Stimulated activated CD4-positive, alpha-beta T cell treated with anti-CD3 and anti-CD28 coated beads, Interleukin-12 subunit alpha, Interleukin-12 subunit beta, amount 100 ng/mL, for 24 hours (primary cell): Measurements from ENCODE around the gene TDP2.
A peak's percentile ranks its signal among the peaks of the same experiment; 100 is the strongest.

Experiments
- DNase-seq, 2 experiments: peaks; one replicate each; pipeline ENCODE4 v3.0.0-alpha.2; 2020; ENCODE audit warnings: low read depth in 2 of 2

Gene TDP2

GRCh38 chr6:24666641-24667377 is at the start of gene TDP2, which contains the start of gene ACOT13:
Gene TDP2, minus strand, starts transcription at chr6:24666899. Its CDS starts 37 bp downstream, at chr6:24666862.
Gene ACOT13, plus strand, starts transcription at chr6:24667077. Its CDS starts 187 bp downstream, at chr6:24667264.
- DNase-seq, result peak; percentile 92 to 93

- DNase-seq, result no peak
These were observed 44.0 kb upstream of the TDP2 start for GRCh38 chr6:24710519-24711303.

DNA sequence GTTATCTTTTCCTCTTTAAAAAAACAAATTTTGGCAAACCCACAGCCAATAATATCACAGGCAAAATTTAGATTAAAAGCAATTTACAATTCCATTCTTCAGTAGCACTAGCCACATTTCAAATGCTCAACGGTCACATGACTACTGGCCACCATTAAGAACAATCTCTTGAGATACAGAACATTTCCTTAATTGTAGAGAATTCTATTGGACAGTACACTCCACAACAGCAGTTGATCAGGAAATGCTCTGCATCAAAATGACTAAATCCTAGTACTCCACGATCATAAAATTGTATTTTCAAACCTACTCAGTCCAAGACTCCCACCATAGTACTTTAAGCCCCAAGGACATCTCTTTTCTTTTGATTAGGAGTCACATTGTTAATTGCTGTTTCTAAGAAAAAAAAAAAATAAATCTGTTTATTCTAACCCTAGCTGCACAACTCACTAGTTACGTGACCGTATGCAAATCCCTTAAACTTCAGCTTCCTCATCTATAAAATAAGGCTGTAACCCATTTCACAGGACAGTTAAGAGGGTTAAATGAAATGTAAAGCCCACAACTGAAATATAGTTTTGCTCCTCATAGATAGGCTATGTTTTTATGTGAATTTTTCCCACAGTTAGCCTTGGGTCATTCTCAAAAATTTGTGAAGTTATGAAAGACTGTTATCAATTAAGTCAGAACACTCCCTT is 42.5 kb upstream of the TDP2 start:
- no peak for DNase-seq

DNA sequence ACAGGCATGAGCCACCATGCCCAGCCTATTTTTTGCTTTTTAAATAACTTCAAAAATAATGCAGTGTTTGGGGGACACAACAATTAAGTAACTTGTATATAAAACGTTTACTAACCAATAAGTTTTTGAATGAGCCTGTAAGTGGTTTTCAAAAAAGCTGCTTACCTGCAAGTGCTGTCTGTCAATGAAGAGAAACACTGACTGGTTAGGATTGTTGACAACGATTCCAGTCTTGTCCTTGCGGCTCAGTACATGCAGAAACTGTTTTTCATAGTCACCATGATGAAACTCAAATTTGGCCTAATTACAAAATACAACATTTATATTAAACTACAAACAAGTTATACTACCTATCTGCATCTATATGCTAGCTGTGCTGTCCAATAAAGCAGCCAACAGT is 41.9 kb upstream of the TDP2 start:
- no peak for DNase-seq

- no peak for DNase-seq
These were observed 37.8 kb upstream of the TDP2 start for GRCh38 chr6:24704468-24704867.

GRCh38 chr6:24702720-24703282 is 36.1 kb upstream of the TDP2 start:
- no peak for DNase-seq

- DNase-seq, result no peak
These were observed 33.0 kb upstream of the TDP2 start for GRCh38 chr6:24699521-24700359.

GRCh38 chr6:24696097-24696496 is 29.4 kb upstream of the TDP2 start:
- DNase-seq, result no peak

DNA sequence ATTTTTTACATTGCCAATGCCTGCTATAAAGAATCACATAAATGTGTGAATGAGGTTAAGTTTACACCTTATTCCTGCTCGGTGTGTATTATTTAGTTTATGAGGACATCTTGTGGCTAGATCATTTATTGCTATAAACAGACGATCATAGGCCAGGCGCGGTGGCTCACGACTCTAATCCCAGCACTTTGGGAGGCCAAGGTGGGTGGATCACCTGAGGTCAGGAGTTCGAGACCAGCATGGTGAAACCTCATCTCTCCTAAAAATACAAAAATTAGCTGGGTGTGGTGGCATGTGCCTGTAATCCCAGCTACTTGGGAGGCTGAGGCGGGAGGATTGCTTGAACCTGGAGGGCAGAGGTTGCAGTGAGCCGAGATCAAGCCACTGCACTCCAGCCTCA is 28.9 kb upstream of the TDP2 start:
- peak in 1 of 2 experiments; percentile 21 for DNase-seq

DNA sequence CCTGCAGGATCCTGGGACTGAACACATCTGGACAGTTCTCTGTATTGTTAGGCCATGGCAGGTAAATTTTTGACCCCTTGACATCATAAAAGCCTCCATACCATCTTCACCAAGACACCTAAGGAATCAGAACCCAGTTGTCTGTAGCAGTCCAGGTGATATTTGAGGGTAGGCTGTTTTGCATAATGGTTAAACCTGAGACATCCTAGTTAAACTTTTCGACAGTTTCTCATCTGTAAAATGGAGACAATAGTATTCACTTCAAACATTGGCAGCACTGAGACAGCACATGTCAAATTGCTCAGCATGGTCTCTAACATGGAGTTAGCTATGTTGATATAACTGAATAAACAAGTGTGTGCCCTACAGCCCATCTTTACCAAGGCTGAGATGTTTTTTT is 27.5 kb upstream of the TDP2 start:
- DNase-seq, result no peak

- no peak for DNase-seq
These were observed 26.3 kb upstream of the TDP2 start for GRCh38 chr6:24692848-24693592.

GRCh38 chr6:24692415-24692814 is 25.7 kb upstream of the TDP2 start:
- DNase-seq, result no peak

- DNase-seq, result no peak
These were observed 25.3 kb upstream of the TDP2 start for GRCh38 chr6:24692003-24692402.

GRCh38 chr6:24691550-24691949 is 24.9 kb upstream of the TDP2 start:
- no peak for DNase-seq

GRCh38 chr6:24690593-24690992 is 23.9 kb upstream of the TDP2 start:
- no peak for DNase-seq

DNA sequence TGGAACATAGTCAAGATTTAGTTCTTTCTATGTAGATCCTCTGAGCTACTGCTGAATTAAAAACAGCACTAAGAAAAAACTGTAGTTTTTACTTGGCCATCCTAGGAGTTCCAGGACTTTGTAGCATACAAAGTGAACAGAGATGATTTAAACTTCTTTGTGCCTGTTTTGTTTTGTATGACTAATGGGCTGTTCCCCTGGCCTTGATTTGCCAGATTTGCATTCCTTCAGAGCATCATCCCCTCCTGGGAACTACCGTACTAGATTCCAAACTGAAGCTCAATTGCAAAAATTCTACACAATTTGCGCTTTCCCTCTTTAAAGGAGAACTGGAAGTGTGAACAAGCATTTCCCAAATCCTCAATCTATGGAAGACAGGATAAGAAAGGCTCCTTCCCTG is 23.3 kb upstream of the TDP2 start:
- DNase-seq, result no peak

DNA sequence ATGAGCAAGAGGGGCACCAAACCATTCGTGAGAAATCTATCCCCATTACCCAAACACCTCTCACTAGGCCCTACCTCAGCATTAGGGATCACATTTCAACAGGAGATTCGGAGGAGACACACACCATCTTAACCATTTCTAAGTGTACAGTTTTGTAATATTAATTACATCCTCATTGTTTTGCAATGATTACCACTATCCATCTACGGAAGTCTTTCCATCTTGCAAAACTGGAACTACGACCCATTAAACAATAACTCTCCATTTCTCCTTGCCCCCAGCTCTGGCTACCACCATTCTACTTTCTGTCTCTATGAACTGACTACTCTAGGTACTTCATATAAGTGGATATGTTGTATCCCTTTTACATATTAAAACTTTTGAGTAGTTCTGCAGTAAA is 20.2 kb upstream of the TDP2 start:
- DNase-seq, result no peak

- no peak for DNase-seq
These were observed 19.7 kb upstream of the TDP2 start for GRCh38 chr6:24686408-24686807.

DNA sequence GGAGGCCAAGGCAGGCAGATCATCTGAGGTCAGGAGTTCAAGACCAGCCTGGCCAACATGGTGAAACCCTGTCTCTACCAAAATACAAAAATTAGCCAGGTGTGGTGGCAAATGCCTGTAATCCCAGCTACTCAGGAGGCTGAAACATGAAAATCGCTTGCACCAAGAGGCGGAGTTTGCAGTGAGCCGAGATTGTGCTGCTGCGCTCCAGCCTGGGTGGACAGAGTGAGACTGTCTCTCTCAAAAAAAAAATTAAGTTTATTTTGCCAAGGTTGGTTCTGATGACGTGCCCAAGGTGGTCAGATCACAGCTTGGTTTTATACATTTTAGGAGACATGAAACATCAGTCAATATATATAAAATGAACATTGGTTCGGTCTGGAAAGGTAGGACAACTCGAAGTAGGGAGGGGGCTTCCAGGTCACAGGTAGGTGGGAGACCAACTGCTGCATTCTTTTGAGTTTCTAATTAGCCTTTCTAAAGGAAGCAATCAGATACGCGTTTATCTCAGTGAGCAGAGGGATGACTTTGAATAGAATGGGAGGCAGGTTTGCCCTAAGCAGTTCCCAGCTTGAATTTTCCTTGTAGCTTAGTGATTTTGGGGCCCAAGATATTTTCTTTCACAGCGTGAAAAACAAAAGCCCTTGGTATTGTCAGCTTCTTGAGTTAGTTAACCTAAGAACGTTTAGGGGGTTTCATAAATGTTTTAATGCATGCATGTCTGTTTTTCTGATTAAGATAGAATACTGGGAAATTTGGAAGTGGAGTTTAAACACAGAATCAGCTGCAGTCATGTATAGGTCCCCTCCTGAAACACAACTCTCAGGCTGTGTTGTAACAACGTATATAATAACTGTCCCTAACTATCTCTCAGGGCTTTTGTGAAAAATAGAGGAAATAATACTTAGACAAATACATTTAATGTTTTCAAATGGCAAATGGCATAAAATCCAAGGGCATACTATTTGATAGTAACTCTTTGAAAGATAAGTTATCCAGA is 16.9 kb upstream of the TDP2 start:
- no peak for DNase-seq
